LNCaP clone FGC (cell line): ENCODE data around the gene AKR1D1.

Source experiments
- DNase-seq: peaks from one replicate; pipeline ENCODE4 v3.0.0-alpha.2; 2011; ENCODE audit warnings: low read depth
- H3K4me3 ChIP-seq: 2 replicates; pipeline ENCODE4 v1.5.1; 2011; ENCODE audit warnings: mild to moderate bottlenecking, low read depth, low read length, control low read depth
- CTCF ChIP-seq: IDR thresholded peaks from 2 replicates; pipeline ENCODE4 v1.5.1; 2012; ENCODE audit warnings: mild to moderate bottlenecking; ENCODE audit not compliant: control insufficient read depth, insufficient read depth; ENCODE audit errors: extremely low read depth

AKR1D1 gene

GRCh38 chr7:138076196-138076595, at the start of gene AKR1D1:
AKR1D1 (plus strand) TSS chr7:138076459; CDS start chr7:138076519, 60 bp downstream.
- DNase-seq = no peak
- no peak within 1 kb of the TSS for H3K4me3 ChIP-seq
- no peak for TF ChIP-seq CTCF

- no peak overlapping the region for H3K4me3 ChIP-seq
- no peak for DNase-seq
- no peak for TF ChIP-seq CTCF
Observed at GRCh38 chr7:138027100-138027499, 49.2 kb upstream of the AKR1D1 start.

- no peak for TF ChIP-seq CTCF
- H3K4me3 ChIP-seq = no peak overlapping the region
- no peak for DNase-seq
Observed at GRCh38 chr7:138029126-138029525, 47.1 kb upstream of the AKR1D1 start.

GRCh38 chr7:138029941-138030340, 46.3 kb upstream of the AKR1D1 start:
- TF ChIP-seq CTCF = no peak
- no peak overlapping the region for H3K4me3 ChIP-seq
- no peak for DNase-seq

GRCh38 chr7:138030679-138031351, 45.4 kb upstream of the AKR1D1 start:
- no peak for DNase-seq
- H3K4me3 ChIP-seq = no peak overlapping the region
- TF ChIP-seq CTCF = no peak

GRCh38 chr7:138032186-138032585, 44.1 kb upstream of the AKR1D1 start:
- DNase-seq = no peak
- no peak for TF ChIP-seq CTCF
- H3K4me3 ChIP-seq = no peak overlapping the region

- no peak overlapping the region for H3K4me3 ChIP-seq
- no peak for DNase-seq
- TF ChIP-seq CTCF = no peak
Observed at GRCh38 chr7:138032770-138033169, 43.5 kb upstream of the AKR1D1 start.
